NCI-H2196 (cell line): ENCODE measurements around the gene MGAT4B.

ENCODE experiments used
- DNase-seq: peaks from one replicate; lab custom pipeline; 2025; ENCODE audit not compliant: unreplicated experiment; lab: John Stamatoyannopoulos, UW

MGAT4B gene

DNA sequence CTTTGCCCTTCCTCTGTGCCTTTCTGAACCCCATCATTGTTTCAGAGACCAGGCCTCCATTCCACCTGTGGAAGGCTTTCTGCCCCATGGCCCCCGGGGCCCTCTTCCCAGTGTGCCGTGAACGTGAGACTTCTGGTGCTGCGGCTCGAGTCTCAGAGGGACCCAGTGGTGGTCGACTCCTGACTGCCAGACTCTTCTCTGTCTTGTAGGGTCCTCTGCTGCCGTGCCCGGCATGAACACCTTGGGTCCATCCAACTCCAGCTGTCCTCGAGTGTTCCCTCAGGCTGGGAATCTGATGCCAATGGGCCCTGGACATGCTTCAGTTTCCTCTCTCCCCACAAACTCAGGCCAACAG, 33.0 kb downstream of the MGAT4B start:
- DNase-seq = no peak

GRCh38 chr5:179772351-179772750, 34.3 kb downstream of the MGAT4B start:
- DNase-seq = no peak

- no peak for DNase-seq
These were observed 35.3 kb downstream of the MGAT4B start for GRCh38 chr5:179771311-179771895.

GRCh38 chr5:179769796-179770195, 36.9 kb downstream of the MGAT4B start:
- no peak for DNase-seq

DNA sequence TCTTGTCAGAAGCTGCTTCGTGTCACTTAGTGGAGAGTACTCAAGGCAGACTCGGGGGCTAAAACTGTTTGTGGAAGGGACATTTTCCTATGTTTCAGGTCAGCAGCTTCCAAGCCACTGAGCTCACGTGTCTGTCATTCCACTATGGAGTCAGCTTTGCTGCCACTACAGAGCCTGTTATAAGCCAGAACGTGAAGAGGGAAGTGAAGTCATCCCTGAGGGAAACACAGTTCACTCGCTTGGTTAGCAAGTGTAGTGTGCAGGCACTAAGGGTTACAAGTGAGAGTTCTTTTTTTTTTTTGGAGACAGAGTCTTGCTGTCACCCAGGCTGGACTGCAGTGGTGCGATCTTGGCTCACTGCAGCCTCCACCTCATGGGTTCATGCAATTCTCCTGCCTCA, 37.4 kb downstream of the MGAT4B start:
- DNase-seq = no peak

DNA sequence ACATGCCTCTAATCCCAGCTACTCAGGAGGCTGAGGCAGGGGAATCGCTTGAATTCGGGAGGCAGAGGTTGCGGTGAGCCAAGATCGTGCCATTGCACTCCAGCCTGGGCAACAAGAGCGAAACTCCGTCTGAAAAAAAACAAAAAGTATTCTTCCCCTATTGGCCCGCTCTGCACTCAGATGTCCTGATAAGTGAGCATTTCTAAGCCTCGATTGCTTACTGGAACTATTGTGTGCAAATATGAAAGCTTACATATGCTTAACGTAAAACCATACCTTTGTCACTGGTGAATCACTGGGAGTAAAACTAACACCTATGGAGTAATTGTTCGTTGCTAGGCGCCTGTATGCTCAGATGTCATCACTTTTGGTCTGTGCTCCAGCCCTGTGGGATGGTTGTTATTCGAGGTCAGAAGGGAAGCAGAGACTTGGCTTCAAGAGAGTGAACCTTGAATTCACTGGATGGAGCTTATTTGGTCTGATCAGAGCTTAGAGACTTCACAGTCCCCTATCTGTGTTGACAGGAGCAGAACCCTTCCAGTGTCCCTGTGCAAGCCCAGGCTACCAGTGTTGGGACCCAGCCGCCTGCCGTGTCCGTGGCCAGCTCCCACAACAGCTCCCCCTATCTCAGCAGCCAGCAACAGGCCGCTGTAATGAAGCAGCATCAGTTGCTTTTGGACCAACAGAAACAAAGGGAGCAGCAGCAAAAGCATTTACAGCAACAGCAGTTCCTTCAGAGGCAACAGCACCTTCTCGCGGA, 38.2 kb downstream of the MGAT4B start:
- DNase-seq = no peak

- no peak for DNase-seq
These were observed 39.1 kb downstream of the MGAT4B start for GRCh38 chr5:179767496-179768100.

- no peak for DNase-seq
These were observed 39.8 kb downstream of the MGAT4B start for GRCh38 chr5:179766726-179767455.

DNA sequence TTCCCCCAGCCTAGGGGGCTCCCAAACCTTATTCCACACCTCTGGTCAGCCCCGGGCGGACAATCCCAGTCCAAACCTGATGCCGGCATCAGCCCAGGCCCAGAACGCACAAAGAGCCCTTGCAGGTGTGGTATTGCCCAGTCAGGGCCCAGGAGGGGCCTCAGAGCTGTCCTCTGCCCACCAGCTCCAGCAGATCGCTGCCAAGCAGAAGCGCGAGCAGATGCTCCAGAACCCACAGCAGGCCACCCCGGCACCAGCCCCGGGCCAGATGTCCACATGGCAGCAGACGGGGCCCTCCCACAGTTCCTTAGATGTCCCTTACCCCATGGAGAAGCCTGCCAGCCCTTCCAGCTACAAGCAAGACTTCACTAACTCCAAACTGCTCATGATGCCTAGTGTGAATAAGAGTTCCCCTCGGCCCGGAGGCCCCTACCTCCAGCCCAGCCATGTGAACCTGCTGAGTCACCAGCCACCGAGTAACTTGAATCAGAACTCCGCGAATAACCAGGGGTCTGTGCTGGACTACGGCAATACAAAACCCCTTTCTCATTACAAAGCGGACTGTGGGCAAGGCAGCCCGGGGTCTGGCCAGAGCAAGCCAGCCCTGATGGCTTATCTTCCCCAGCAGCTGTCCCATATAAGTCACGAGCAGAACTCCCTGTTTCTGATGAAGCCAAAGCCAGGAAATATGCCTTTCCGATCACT, 40.5 kb downstream of the MGAT4B start:
- DNase-seq = no peak

GRCh38 chr5:179765400-179765799, 41.3 kb downstream of the MGAT4B start:
- DNase-seq = no peak

DNA sequence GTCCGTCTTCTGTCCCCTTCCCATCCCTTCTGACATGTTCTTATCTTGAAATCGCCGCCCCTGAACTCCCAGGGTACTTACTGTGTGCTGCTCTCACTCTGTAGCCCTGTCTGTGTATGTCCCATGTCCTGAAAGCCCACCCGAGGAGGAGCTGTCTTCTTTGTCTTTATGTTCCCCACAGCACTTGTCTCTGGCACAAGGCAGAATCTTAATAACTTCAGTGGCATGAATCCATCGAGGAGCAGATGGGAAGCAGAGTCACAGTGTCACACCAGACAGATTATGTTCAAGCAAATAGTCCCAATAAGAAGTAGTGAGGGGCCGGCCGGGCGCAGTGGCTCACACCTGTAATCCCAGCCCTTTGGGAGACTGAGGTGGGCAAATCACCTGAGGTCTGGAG, 42.6 kb downstream of the MGAT4B start:
- DNase-seq = no peak

DNA sequence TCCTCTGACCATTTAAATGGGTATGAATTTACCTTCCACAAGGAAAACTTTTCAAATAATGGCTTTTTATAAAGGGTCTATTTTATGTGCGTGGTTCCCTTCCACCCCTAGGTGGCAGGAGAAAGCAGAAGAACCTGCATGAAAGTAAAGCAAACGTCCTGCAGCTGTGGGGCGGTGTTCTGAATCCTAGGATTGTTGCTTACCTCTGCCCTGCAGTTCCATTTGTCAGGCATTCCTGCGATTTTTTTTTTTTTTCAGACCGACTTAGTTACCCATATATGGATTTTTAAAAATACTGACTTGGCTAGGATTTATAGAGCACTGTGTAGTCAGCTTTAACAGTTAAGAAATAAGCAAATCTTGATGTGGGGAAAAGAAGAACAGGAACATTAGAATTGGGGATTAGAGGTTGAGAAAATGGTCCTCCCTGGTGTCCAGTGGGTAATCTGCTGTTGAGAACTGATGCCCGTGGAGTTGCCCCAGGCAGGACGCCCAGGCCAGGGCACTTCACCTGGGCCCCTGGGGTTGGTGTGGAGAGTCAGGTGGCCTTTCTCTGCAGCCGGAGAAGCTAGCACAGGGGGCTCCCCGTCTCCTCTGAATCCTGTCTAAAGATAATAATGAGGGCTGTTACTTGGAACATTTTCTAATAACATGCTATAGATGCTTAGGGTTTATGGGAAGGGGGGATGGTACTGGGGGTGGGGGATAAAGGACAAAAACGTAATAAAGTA, 43.3 kb downstream of the MGAT4B start:
- DNase-seq = peak; percentile 64

- DNase-seq = no peak
These were observed 43.9 kb downstream of the MGAT4B start for GRCh38 chr5:179762781-179763176.

- DNase-seq = peak; percentile 41
These were observed 44.4 kb downstream of the MGAT4B start for GRCh38 chr5:179762079-179762780.

GRCh38 chr5:179759581-179760551, 46.8 kb downstream of the MGAT4B start:
- DNase-seq = peak; percentile 11

DNA sequence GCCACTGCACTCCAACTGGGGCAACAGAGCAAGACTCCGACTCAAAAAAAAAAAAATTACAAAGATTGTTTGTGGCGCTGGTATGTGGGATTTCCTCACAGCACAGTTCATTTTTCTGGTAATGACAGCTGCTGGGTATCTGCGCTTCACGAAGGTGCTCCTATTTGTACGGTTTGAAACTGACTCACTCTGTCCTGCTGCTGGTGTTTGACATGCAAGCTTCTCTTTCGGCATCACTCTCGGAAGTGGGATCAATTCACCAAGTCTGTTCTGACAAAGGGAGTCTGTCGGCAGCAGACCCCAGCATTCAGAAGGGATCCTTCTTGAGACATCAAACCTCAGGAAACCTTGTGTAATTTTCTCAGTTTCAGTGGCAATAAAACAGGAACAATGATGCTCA, 47.7 kb downstream of the MGAT4B start:
- DNase-seq = no peak

DNA sequence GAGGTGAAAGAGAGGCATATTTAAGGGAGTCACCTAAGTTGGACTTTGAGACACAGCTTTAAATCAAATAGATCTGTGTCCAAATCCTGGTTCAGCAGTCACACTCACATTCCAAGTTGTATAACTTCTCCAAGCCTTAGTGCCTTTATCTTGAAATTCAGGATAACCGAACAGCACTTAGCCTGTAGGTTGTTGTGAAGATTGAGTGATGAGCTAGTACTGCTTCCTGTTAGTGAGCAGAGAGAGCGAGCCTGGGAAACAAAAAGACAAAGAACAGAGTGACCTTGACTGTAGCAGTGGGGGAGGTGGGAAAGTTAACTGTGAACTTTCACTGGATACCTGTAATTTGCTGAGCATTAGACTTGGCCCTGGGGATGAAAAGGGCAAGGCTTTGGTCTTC, 51.6 kb downstream of the MGAT4B start:
- DNase-seq = no peak

- no peak for DNase-seq
These were observed 52.7 kb downstream of the MGAT4B start for GRCh38 chr5:179753971-179754370.
